ENCODE measurements around the gene CCS.
"Not testable (repeated sequence)": the region's sequence is repeated elsewhere in the genome, so short reads cannot be mapped to it uniquely, and the experiment has no call there.

Gene CCS

GRCh38 chr11:66631883-66632282 lies 38.9 kb downstream of the CCS start:
- no peak for DNase-seq

- no peak for DNase-seq
Measured at GRCh38 chr11:66632952-66633351, 40.0 kb downstream of the CCS start.

GRCh38 chr11:66636411-66636810 lies 43.4 kb downstream of the CCS start:
- no peak for DNase-seq

GRCh38 chr11:66637557-66638176 lies 44.7 kb downstream of the CCS start:
- DNase-seq = peak; percentile 65

- DNase-seq = peak; percentile 99
Measured at GRCh38 chr11:66638177-66639065, 45.4 kb downstream of the CCS start, which contains the start of gene RBM4. TSS of gene RBM4 (plus strand) at chr11:66638703. CDS start at chr11:66639712, 1,009 bp downstream.

- DNase-seq = no peak
Measured at GRCh38 chr11:66639066-66639813, 46.3 kb downstream of the CCS start.

GRCh38 chr11:66639814-66640340 lies 46.9 kb downstream of the CCS start:
- not testable (repeated sequence) for DNase-seq

GRCh38 chr11:66641834-66642233 lies 48.8 kb downstream of the CCS start:
- peak; percentile 38 for DNase-seq

- DNase-seq = no peak
Measured at GRCh38 chr11:66643745-66644437, 50.9 kb downstream of the CCS start.

- no peak for DNase-seq
Measured at GRCh38 chr11:66646828-66647227, 53.8 kb downstream of the CCS start.

GRCh38 chr11:66649903-66650302 lies 56.9 kb downstream of the CCS start:
- DNase-seq = no peak

GRCh38 chr11:66651016-66651415 lies 58.0 kb downstream of the CCS start:
- DNase-seq = no peak

- no peak for DNase-seq
Measured at GRCh38 chr11:66652651-66653050, 59.7 kb downstream of the CCS start.

- no peak for DNase-seq
Measured at GRCh38 chr11:66653123-66653522, 60.1 kb downstream of the CCS start.

Data from DMS79 (cell line).